DOHH2 (cell line): ENCODE measurements around the gene ATP7B.

Experiments used
- CTCF ChIP-seq: fragments of 200-600 bp; sonication (generic); IDR thresholded peaks from one replicate; pipeline ENCODE4 v1.5.1; 2014; ENCODE audit warnings: antibody characterized with exemption, mild to moderate bottlenecking, low read depth, low read length; ENCODE audit not compliant: poor library complexity, severe bottlenecking
- EZH2phosphoT487 ChIP-seq: fragments of 200-600 bp; sonication (generic); IDR thresholded peaks from 2 replicates; pipeline ENCODE4 v1.6.1; 2017; ENCODE audit warnings: borderline replicate concordance, mild to moderate bottlenecking, antibody characterized with exemption, low read length, moderate library complexity, mixed read lengths

GRCh38 chr13:51913421-51914136 lies 97.7 kb downstream of the ATP7B start:
- TF ChIP-seq CTCF, result no peak
- TF ChIP-seq EZH2phosphoT487, result no peak
